Body of pancreas (tissue), 4 donors: ENCODE measurements around the gene MTPN.

Experiments
- CTCF ChIP-seq, 7 experiments: fragments of 450-650 bp in 4 of 7; fragments of 200-600 bp in 3 of 7; sonication (generic) in 3 of 7; IDR thresholded peaks; one replicate each; pipeline ENCODE4 v1.5.1; 2016 to 2019; ENCODE audit warnings: antibody characterized with exemption in 7 of 7
- POLR2A ChIP-seq, 3 donors: fragments of 450-650 bp; IDR thresholded peaks; one replicate each; pipeline ENCODE4 v1.6.1; 2016; ENCODE audit warnings: antibody characterized with exemption in 3 of 3, mild to moderate bottlenecking in 2 of 3

- TF ChIP-seq POLR2A (IDR thresholded peaks at IDR 0.05) (no peak), CTCF (IDR thresholded peaks at IDR 0.05) (no peak)
These were observed 47.4 kb downstream of the MTPN start for GRCh38 chr7:135929722-135930141.
